ENCODE results near the gene WDR64. TPM values are rescaled to one million over a fixed set of nuclear protein-coding genes. Genes with fewer than 3 reads are reported as not detected.

WDR64 gene
- total RNA-seq, 4 donors from 2014 or later = not detected

- ATAC-seq (ENCODE audit: low FRiP score) (no peak), DNase-seq (ENCODE audit: low spot score) (no peak)
- TF ChIP-seq CTCF (IDR thresholded peaks at IDR 0.05) = no peak
Observed at GRCh38 chr1:241641773-241642592, 10.1 kb upstream of the WDR64 start.

GRCh38 chr1:241642593-241642944 is 9.5 kb upstream of the WDR64 start:
- TF ChIP-seq CTCF (IDR thresholded peaks at IDR 0.05) = no peak
- no peak for ATAC-seq (ENCODE audit: low FRiP score)
- DNase-seq (ENCODE audit: low spot score) = no peak

- ATAC-seq (ENCODE audit: low FRiP score) = no peak
- TF ChIP-seq CTCF (IDR thresholded peaks at IDR 0.05) = no peak
Observed at GRCh38 chr1:241644259-241644658, 7.8 kb upstream of the WDR64 start.

GRCh38 chr1:241645199-241645598 is 6.9 kb upstream of the WDR64 start:
- DNase-seq (ENCODE audit: low spot score) = no peak
- TF ChIP-seq CTCF (IDR thresholded peaks at IDR 0.05) = no peak
- ATAC-seq (ENCODE audit: low FRiP score) = no peak

More at GRCh38 chr1:241644259-241644658, 7.8 kb upstream of the WDR64 start:
- DNase-seq (ENCODE audit: low spot score) = no peak

GRCh38 chr1:241646201-241646600 is 5.9 kb upstream of the WDR64 start:
- DNase-seq (ENCODE audit: low spot score) (no peak), ATAC-seq (ENCODE audit: low FRiP score) (no peak)
- no peak for TF ChIP-seq CTCF (IDR thresholded peaks at IDR 0.05)

GRCh38 chr1:241647658-241648057 is 4.4 kb upstream of the WDR64 start:
- ATAC-seq (ENCODE audit: low FRiP score) = no peak
- no peak for DNase-seq (ENCODE audit: low spot score)
- TF ChIP-seq CTCF (IDR thresholded peaks at IDR 0.05) = no peak

GRCh38 chr1:241648159-241648558 is 3.9 kb upstream of the WDR64 start:
- no peak for ATAC-seq (ENCODE audit: low FRiP score)
- no peak for TF ChIP-seq CTCF (IDR thresholded peaks at IDR 0.05)
- no peak for DNase-seq (ENCODE audit: low spot score)
